ENCODE measurements around the gene UBAC2. TPM values are rescaled to one million over a fixed set of nuclear protein-coding genes. Genes with fewer than 3 reads are reported as not detected.

The UBAC2 gene
- total and polyA plus RNA-seq, 2 donors (not counting 3 experiments of a cell fraction or from before 2014, with no cell fraction given): 45.7 to 54.4 TPM

- no peaks in the 10 kb centered on the region for H3K79me2 ChIP-seq (ENCODE audit: control insufficient read depth, insufficient read depth, low read length)
- H3K36me3 ChIP-seq (ENCODE audit: control insufficient read depth in 2 of 2, extremely low read depth in 1 of 2, insufficient read depth in 2 of 2, low read length in 2 of 2): no peaks in the 10 kb centered on the region
- H3K4me2 ChIP-seq (ENCODE audit: insufficient read depth, low read length): no peak overlapping the region
- peaks cover 0 to 5% of the 10 kb centered on the region in 2 experiments for H3K27me3 ChIP-seq (ENCODE audit: control insufficient read depth in 2 of 2, insufficient read depth in 2 of 2, low read length in 2 of 2)
- POLR2A ChIA-PET: no interaction called here
- H3K4me1 ChIP-seq (ENCODE audit: control insufficient read depth, extremely low read depth, insufficient read depth, low read length): no peaks in the 10 kb centered on the region
- H3K27ac ChIP-seq (ENCODE audit: insufficient read depth, low read depth, low read length): no peak overlapping the region
- TF ChIP-seq POLR2A (IDR thresholded peaks at IDR 0.05; ENCODE audit: low read depth, low read length) (no peak), EZH2 (IDR thresholded peaks at IDR 0.05; ENCODE audit: borderline replicate concordance, low read depth, low read length, severe bottlenecking) (no peak), JUN (IDR thresholded peaks at IDR 0.05; ENCODE audit: borderline replicate concordance, insufficient read depth, insufficient read length, low read depth) (no peak), MAX (IDR thresholded peaks at IDR 0.05; ENCODE audit: insufficient read depth, insufficient read length) (no peak), MYC (IDR thresholded peaks at IDR 0.05; ENCODE audit: low read depth, low read length) (no peak), GATA2 (IDR thresholded peaks at IDR 0.05; ENCODE audit: insufficient read depth, insufficient read length, low read depth, low read length) (no peak), CTCF (IDR thresholded peaks at IDR 0.05; ENCODE audit: extremely low read depth in 1 of 2, insufficient read depth in 1 of 2, low read depth in 1 of 2, low read length in 2 of 2) (no peak), POLR2AphosphoS5 (IDR thresholded peaks at IDR 0.05; ENCODE audit: insufficient read depth, low read depth, low read length) (no peak), FOS (IDR thresholded peaks at IDR 0.05; ENCODE audit: borderline replicate concordance, insufficient read depth, low read length) (no peak)
- dilution Hi-C loops (cut with MboI; ENCODE audit: extremely low pct_ligation_motif_present, low sequenced_read_pairs): loop anchor here (25.0 kb wide), 1 partner anchor 108 kb away; the partner anchor contains the start of gene GPR18
- H3K9me3 ChIP-seq (replicated peaks; ENCODE audit: control insufficient read depth, insufficient read depth, low read length): no peaks in the 10 kb centered on the region
- H3K9me1 ChIP-seq (replicated peaks; ENCODE audit: control insufficient read depth, extremely low read depth, insufficient read depth, low read length): no peaks in the 10 kb centered on the region
- no peak for FAIRE-seq
- no TSS peak for BruUV-seq (replicated peaks)
- H4K20me1 ChIP-seq (replicated peaks; ENCODE audit: control insufficient read depth, extremely low read depth, insufficient read depth, low read length): no peaks in the 10 kb centered on the region
- DNase-seq (ENCODE audit: low read depth, low spot score): no peak
- no peak overlapping the region for H2AFZ ChIP-seq (ENCODE audit: low read depth, low read length)
- CTCF ChIA-PET: interaction anchor here (1.4 to 1.6 kb wide), 2 partner anchors 21 to 22 kb away, joined by 3 to 4 read pairs; no protein-coding TSS in a partner anchor
- intact Hi-C loops (cut with micrococcal nuclease): no loop called here
- no peak overlapping the region for H3K4me3 ChIP-seq (replicated peaks in 1 of 3; ENCODE audit: insufficient read depth in 1 of 3, low read depth in 1 of 3, low read length in 3 of 3)
- no peak overlapping the region for H3K9ac ChIP-seq (replicated peaks; ENCODE audit: extremely low read depth, insufficient read depth, low read length)
These were observed 46.6 kb upstream of the UBAC2 start for GRCh38 chr13:99154064-99154463.
